GM10248 (cell line): Measurements from ENCODE around the gene LOXL1.

Source experiments
- CTCF ChIA-PET: fragments of 300-600 bp; sonication (Branson Sonifier 250); formaldehyde crosslinking; extraction: SDS; loops from one replicate; lab custom pipeline; 2021; ENCODE audit warnings: antibody characterized with exemption; lab: Yijun Ruan, JAX
- POLR2A ChIA-PET: fragments of 350-650 bp; sonication (Branson Sonifier 250); formaldehyde crosslinking; extraction: SDS; loops from one replicate; lab custom pipeline; 2020; ENCODE audit warnings: antibody characterized with exemption; lab: Yijun Ruan, JAX
- DNase-seq: peaks from one replicate; pipeline ENCODE4 v3.0.0; 2012; ENCODE audit errors: extremely low spot score
- TF ChIP-seq, protein P1 (sequence below): IDR thresholded peaks from 2 replicates; pipeline ENCODE4 v1.5.1; 2012; ENCODE audit warnings: mild to moderate bottlenecking, low read depth; ENCODE audit errors: extremely low read depth, missing control alignments, control extremely low read depth

The LOXL1 gene

DNA sequence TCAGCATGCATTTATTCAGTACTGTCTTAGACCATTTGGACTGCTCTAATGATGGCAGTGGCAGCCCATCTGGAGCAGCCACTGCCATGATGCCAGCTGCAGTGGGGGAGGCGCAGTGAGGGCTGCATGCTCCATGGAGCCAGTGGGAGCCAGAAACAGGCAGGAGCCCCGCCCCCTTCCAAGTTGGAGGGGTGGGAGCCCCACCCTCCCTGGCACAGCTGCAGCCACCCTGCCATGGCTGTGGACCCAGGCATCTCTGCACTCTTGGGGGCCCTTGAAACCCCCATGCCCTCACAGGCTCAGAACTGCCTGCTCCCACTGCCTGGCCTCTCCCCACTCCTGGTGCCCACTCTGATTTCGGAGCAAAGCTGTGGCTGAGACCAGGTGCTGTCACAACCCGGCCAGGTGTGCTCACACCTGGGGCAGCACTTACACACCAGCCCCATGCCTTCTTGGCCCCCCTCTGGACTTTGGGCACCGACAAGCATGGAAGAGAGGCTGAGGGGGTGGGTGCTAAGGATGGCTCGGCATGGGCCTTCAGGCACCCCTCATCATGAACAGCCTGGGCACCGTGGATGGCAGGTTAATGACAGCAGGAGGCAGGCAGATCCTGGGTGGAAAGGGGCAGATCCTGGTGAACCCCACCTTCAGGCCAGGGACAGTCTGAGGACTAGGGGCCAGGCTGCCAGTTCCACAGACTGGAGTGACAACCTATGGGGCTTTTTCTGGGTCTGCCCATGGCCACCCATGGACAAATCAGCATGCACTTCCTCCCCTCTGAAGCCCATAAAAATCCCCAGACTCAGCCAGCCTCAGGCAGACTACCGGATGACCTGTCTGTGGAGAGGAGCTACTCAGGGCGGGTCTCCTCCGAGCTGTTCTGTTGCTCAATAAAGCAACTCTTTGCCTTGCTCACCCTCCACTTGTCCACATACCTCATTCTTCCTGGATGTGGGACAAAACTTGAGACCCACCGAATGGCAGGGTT, 34.6 kb upstream of the LOXL1 start:
- no peak for DNase-seq
- ChIA-PET CTCF (interaction anchor here (0.7 to 6.5 kb wide), 4 partner anchors 9 to 52 kb away, joined by 3 to 50 read pairs (median 4); partner anchors contain the start of gene TBC1D21), POLR2A (no interaction called here)
- TF ChIP-seq, protein P1, sequence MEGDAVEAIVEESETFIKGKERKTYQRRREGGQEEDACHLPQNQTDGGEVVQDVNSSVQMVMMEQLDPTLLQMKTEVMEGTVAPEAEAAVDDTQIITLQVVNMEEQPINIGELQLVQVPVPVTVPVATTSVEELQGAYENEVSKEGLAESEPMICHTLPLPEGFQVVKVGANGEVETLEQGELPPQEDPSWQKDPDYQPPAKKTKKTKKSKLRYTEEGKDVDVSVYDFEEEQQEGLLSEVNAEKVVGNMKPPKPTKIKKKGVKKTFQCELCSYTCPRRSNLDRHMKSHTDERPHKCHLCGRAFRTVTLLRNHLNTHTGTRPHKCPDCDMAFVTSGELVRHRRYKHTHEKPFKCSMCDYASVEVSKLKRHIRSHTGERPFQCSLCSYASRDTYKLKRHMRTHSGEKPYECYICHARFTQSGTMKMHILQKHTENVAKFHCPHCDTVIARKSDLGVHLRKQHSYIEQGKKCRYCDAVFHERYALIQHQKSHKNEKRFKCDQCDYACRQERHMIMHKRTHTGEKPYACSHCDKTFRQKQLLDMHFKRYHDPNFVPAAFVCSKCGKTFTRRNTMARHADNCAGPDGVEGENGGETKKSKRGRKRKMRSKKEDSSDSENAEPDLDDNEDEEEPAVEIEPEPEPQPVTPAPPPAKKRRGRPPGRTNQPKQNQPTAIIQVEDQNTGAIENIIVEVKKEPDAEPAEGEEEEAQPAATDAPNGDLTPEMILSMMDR, result no peak

DNA sequence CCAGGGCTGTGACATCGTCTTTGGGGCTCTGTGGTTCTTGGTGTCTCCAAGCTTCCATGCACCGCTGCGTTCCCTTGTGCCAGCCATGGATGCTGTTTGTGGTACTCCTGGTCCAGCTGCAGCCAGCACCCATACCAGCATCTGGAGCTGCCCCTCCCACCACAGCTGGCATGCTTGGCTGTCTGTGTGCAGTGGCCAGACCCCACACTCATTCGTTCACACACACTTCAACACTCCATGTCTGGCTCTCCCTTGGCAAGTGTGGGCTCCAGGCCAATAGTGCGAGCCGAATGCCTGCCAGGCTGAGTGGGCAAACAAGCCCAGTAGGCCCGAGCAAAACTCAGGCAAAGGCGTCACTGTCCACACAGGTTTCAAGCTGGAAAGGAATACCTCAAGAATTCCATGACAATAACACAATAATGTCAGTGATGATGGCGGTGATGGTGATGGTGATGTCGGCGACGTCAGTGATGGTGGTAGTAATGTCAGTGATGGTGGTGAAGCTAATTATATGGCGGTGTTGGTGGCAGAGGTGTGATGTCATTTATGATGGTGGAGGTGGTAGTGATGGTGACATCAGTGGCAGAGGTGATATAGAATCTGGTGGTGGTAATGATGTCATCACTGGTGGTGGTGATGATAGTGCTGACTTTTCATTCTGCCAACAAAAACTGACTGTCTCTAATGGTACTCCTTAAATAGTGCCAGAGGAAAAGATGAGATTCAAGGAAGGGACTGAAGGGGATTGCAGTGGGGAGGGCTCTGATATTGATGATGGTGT, 33.6 kb upstream of the LOXL1 start:
- TF ChIP-seq, protein P1, result no peak
- ChIA-PET POLR2A (no interaction called here), CTCF (interaction anchor here (0.7 to 6.5 kb wide), 5 partner anchors 8 to 53 kb away, joined by 3 to 50 read pairs (median 3); partner anchors contain the start of gene TBC1D21)
- no peak for DNase-seq

DNA sequence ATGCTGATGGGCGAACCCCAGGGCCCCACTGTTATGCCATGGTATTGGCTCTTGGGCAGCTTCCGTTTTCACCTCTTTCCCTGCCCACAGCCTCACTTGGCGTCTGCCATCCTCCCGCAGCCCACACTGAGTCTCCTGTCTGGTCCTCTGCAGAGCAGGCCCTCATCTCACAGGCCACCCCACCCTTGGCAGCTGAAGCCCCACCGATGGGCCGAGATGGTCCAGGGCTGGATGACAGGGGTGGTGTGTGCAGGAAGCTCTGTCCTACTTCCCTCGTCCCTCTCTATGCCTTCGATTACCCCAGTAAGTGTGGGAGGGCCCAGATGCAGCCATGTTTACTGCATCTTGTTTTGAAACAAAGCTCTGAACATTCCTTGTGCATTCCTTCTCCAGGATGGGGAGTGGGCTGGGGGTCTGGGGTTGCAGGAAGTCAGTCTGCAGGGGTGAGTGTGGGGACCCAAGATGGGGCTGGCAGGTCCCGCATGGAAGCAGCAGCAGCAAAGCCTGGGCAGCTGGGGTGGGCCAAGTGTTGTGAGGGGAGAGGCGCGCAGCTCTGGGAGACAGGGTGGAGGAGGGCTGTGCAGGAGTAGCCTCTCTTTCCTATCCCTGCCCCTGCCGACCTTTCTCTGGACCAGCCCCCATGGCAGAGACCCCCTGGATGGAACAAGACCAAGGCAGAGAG, 32.0 kb upstream of the LOXL1 start:
- DNase-seq, result no peak
- CTCF ChIA-PET, result interaction anchor here (1.4 to 6.5 kb wide), 3 partner anchors 8 to 20 kb away, joined by 3 to 50 read pairs (median 6); no protein-coding TSS in a partner anchor
- POLR2A ChIA-PET, result no interaction called here
- TF ChIP-seq, protein P1, result no peak

DNA sequence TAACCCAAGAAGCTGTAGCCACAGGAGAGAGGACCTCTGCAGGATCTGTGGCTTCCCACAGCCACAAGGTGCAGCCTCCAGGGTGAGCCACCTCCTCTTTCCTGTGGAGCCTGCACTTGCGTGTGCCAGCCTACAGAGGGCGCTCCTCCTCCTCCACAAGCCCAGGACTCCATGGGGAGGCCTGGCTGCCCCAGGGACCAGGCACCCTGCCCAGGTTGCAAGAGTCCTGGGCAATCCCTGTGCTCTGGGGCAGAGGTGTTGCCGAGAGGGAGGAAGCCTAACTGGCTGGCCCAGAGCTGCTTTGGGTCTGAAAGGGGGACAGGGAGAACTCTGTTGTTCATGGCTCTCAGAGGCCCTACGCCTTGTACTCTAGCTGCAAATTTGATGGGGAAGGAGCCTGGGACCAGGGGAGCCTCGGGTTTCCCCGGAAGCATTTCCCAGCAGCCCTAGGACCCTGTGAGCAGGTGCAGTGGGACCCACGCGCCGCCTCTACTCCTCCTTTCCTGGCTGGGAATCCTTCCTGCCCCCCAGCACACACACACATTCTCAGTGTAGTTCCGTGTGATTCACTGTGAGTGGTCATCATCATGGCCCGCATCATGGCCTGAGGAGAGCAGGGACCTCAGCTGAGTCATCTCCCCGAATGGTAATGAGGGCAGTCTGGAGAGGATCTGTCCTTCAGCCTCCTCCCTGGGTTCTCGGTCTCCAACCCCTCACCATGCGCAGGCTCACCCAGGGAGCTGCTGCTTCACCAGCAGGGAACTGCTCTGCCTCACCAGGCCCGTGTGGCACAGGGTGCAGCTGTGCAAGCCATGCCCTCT, 28.6 kb upstream of the LOXL1 start:
- DNase-seq, result peak; percentile 82

DNA sequence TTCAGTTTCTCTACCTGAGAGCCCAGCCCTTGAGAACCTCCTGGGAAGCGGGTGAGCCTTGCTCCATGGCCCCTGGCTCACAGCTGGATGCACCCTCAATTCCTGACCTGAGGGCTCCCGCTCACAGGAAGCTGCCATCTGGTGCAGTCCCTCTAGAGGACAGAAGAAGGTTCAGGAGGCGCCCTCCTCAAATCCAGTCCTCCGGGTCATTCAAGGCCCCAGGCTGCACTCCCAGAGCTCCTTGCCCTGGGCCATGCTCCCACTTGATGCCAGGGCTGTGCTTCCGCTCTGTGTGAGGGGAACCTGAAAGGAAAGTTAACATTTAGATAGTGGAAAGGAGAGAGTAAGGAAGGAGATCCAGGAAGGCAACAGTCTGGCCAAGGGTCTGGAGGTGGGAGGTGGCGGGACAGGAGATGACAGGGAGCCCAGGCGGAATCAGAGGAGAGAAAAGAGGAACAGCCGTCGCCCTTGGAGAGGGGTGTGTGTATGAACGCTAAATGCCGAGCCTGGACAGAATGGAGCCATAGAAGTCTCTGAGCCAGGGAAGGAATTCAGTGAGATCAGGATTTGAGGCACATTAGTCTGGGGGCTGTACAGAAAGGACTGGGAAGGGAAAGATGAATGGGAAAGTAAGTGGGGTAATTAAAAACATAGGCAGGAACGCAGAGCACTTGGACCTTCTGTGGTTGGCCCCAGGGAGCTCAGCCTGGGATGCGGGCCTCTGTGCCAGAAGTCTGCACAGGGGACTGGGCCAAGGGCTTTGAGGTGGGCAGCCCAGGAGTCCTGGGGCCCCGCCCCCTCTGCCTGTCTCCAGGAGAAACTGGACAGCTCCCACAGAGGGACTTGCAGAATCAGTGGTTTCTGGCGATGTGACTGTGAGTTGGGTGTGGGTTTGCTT, 26.8 kb upstream of the LOXL1 start:
- TF ChIP-seq, protein P1, result no peak
- ChIA-PET POLR2A (no interaction called here), CTCF (no interaction called here)
- no peak for DNase-seq

More for the DNA sequence above, 28.6 kb upstream of the LOXL1 start:
- TF ChIP-seq, protein P1, result peak; percentile 76
- CTCF ChIA-PET, result interaction anchor here (0.6 to 2.1 kb wide), 7 partner anchors 9 to 102 kb away, joined by 3 to 15 read pairs (median 4); no protein-coding TSS in a partner anchor
- POLR2A ChIA-PET, result no interaction called here
